Measurements from ENCODE around the gene CFHR1. TPM values are rescaled to one million over a fixed set of nuclear protein-coding genes. Genes with fewer than 3 reads are reported as not detected.

The CFHR1 gene
- total and polyA plus RNA-seq, 11 donors, result 0.29 TPM; not detected in 10

GRCh38 chr1:196866974-196867373 is 47.4 kb downstream of the CFHR1 start:
- DNase-seq (no peak), ATAC-seq (no peak)
- peaks cover 0 to 14% (median 0%) of the 10 kb centered on the region in 12 donors for H3K9me3 ChIP-seq
- H3K27ac ChIP-seq, result no peak overlapping the region
- TF ChIP-seq CTCF (IDR thresholded peaks at IDR 0.05) (no peak), POLR2A (IDR thresholded peaks at IDR 0.05) (no peak)
- no peaks in the 10 kb centered on the region for H3K4me1 ChIP-seq
- 86 to 100% (median 95%) methylated on average over 1 of the region's 1 CpG for WGBS, 4 donors
- no peak overlapping the region for H3K4me3 ChIP-seq
- no peaks in the 10 kb centered on the region for H3K36me3 ChIP-seq
- no peaks in the 10 kb centered on the region for H3K27me3 ChIP-seq
- intact Hi-C loops (cut with DNase I), result no loop called here

- no peaks in the 10 kb centered on the region for H3K36me3 ChIP-seq
- WGBS, 4 donors, result 88 to 95% (median 90%) methylated on average over 4 of the region's 4 CpGs
- no peak overlapping the region for H3K27ac ChIP-seq
- peaks cover 0 to 15% (median 0%) of the 10 kb centered on the region in 9 donors for H3K27me3 ChIP-seq
- TF ChIP-seq CTCF (IDR thresholded peaks at IDR 0.05), result no peak
- no peak for TF ChIP-seq POLR2A (IDR thresholded peaks at IDR 0.05)
- H3K9me3 ChIP-seq, result no peaks in the 10 kb centered on the region
- intact Hi-C loops (cut with DNase I), result no loop called here
- no peak for ATAC-seq
- peaks cover 0 to 4% (median 0%) of the 10 kb centered on the region in 12 donors for H3K4me1 ChIP-seq
- no peak for DNase-seq
- H3K4me3 ChIP-seq, result no peak overlapping the region
Measured at GRCh38 chr1:196873385-196873784, 53.9 kb downstream of the CFHR1 start.

GRCh38 chr1:196875935-196876334 is 56.4 kb downstream of the CFHR1 start:
- no peak overlapping the region for H3K4me3 ChIP-seq
- no peak for DNase-seq
- no peak for ATAC-seq
- no peaks in the 10 kb centered on the region for H3K9me3 ChIP-seq
- no peaks in the 10 kb centered on the region for H3K36me3 ChIP-seq
- 90 to 96% (median 93%) methylated on average over 3 of the region's 3 CpGs for WGBS, 4 donors
- TF ChIP-seq POLR2A (IDR thresholded peaks at IDR 0.05) (no peak), CTCF (IDR thresholded peaks at IDR 0.05) (no peak)
- peaks cover 0 to 4% (median 0%) of the 10 kb centered on the region in 12 donors for H3K4me1 ChIP-seq
- intact Hi-C loops (cut with DNase I), result no loop called here
- H3K27ac ChIP-seq, result no peak overlapping the region
- H3K27me3 ChIP-seq, result peaks cover 0 to 15% (median 0%) of the 10 kb centered on the region in 9 donors

- H3K27ac ChIP-seq, result no peak overlapping the region
- peaks cover 0 to under 1% (median 0%) of the 10 kb centered on the region in 12 donors for H3K9me3 ChIP-seq
- intact Hi-C loops (cut with DNase I), result no loop called here
- DNase-seq (no peak), ATAC-seq (no peak)
- H3K4me3 ChIP-seq, result no peak overlapping the region
- H3K36me3 ChIP-seq, result no peaks in the 10 kb centered on the region
- no peak for TF ChIP-seq POLR2A (IDR thresholded peaks at IDR 0.05)
- no peak for TF ChIP-seq CTCF (IDR thresholded peaks at IDR 0.05)
- H3K4me1 ChIP-seq, result peaks cover 0 to 4% (median 0%) of the 10 kb centered on the region in 12 donors
- H3K27me3 ChIP-seq, result peaks cover 0 to 15% (median 0%) of the 10 kb centered on the region in 9 donors
- 3 to 5% (median 4%) methylated on average over 24 to 29 of the region's 29 CpGs for WGBS, 4 donors
Measured at GRCh38 chr1:196877964-196878363, 58.4 kb downstream of the CFHR1 start.

Other genes starting within 250 kb of the CFHR1 start
- gene KCNT2, start 211.3 kb upstream of the CFHR1 start, total RNA-seq, result 1 to 10 TPM in 2 of 9 donors, under 1 TPM in 7; 0.21 to 6.9 (median 0.69) TPM
- gene KCNT2, start 211.3 kb upstream of the CFHR1 start, polyA plus RNA-seq, result under 1 TPM; 0.15 to 0.19 TPM
- 100 to 1,000 TPM in 1 of 9 donors, 10 to 100 TPM in 7, 1 to 10 TPM in 1; 8.7 to 141 (median 26.8) TPM for gene CFH, start 167.7 kb upstream of the CFHR1 start, total RNA-seq
- 10 to 100 TPM in 1 of 2 donors, 1 to 10 TPM in 1; 7.2 to 19.1 TPM for gene CFH, start 167.7 kb upstream of the CFHR1 start, polyA plus RNA-seq
- gene CFHR3, start 44.9 kb upstream of the CFHR1 start, total RNA-seq, result under 1 TPM in 1 of 9 donors, not detected in 8; 0.21 TPM
- gene CFHR3, start 44.9 kb upstream of the CFHR1 start, polyA plus RNA-seq, result under 1 TPM in 1 of 2 donors, not detected in 1; 0.15 TPM
- not detected for gene CFHR4, start 68.3 kb downstream of the CFHR1 start, total RNA-seq
- not detected for gene CFHR4, start 68.3 kb downstream of the CFHR1 start, polyA plus RNA-seq
- not detected for gene CFHR2, start 124.0 kb downstream of the CFHR1 start, total RNA-seq
- not detected for gene CFHR2, start 124.0 kb downstream of the CFHR1 start, polyA plus RNA-seq
- not detected for gene CFHR5, start 157.8 kb downstream of the CFHR1 start, total RNA-seq
- not detected for gene CFHR5, start 157.8 kb downstream of the CFHR1 start, polyA plus RNA-seq
- gene F13B, start 247.5 kb downstream of the CFHR1 start, total RNA-seq, result not detected
- not detected for gene F13B, start 247.5 kb downstream of the CFHR1 start, polyA plus RNA-seq